Osteoblast (primary cell): ENCODE data around the gene SSX2IP. TPM values are rescaled to one million over a fixed set of nuclear protein-coding genes. Genes with fewer than 3 reads are reported as not detected.

Source experiments
- DNase-seq: peaks from one replicate; pipeline ENCODE4 v3.0.0; 2011; ENCODE audit warnings: low spot score, mixed read lengths; ENCODE audit not compliant: insufficient read length; ENCODE audit errors: missing footprints
- H2AFZ ChIP-seq: 2 replicates; pipeline ENCODE4 v1.6.0; 2011; ENCODE audit warnings: mild to moderate bottlenecking, low read length
- H3K27ac ChIP-seq: 2 replicates; pipeline ENCODE4 v1.5.1; 2011; ENCODE audit warnings: mild to moderate bottlenecking, low read depth, low read length, moderate library complexity
- H3K27me3 ChIP-seq: 2 replicates; pipeline ENCODE4 v1.6.0; 2012; ENCODE audit warnings: mild to moderate bottlenecking, control low read depth, inconsistent platforms, low read length, moderate library complexity; ENCODE audit not compliant: insufficient read depth
- H3K36me3 ChIP-seq: 2 replicates; pipeline ENCODE4 v1.5.1; 2011; ENCODE audit warnings: mild to moderate bottlenecking, low read length, control low read depth, moderate library complexity; ENCODE audit not compliant: insufficient read depth
- H3K4me1 ChIP-seq: 2 replicates; pipeline ENCODE4 v1.5.1; 2011; ENCODE audit warnings: mild to moderate bottlenecking, low read length, control low read depth, moderate library complexity; ENCODE audit not compliant: insufficient read depth
- H3K4me2 ChIP-seq: 2 replicates; pipeline ENCODE4 v1.6.0; 2011; ENCODE audit warnings: mild to moderate bottlenecking, low read length; ENCODE audit not compliant: insufficient read depth
- H3K4me3 ChIP-seq: fragments of 200-600 bp; sonication (generic); 3 replicates; pipeline ENCODE4 v1.5.1; 2012; ENCODE audit warnings: mild to moderate bottlenecking, low read length, inconsistent platforms; ENCODE audit not compliant: insufficient read depth
- H3K79me2 ChIP-seq: 2 replicates; pipeline ENCODE4 v1.6.0; 2012; ENCODE audit warnings: mild to moderate bottlenecking, low read length, control low read depth, inconsistent platforms; ENCODE audit not compliant: insufficient read depth
- H3K9me3 ChIP-seq: 2 replicates; pipeline ENCODE4 v1.5.1; 2011; ENCODE audit warnings: low read depth, low read length, control low read depth
- H4K20me1 ChIP-seq: 2 replicates; pipeline ENCODE4 v1.6.0; 2012; ENCODE audit warnings: mild to moderate bottlenecking, low read length, control low read depth; ENCODE audit not compliant: insufficient read depth
- total RNA-seq: library from RNA; depleted of rRNA; stranded (reverse); fragments of >200 nt; gene quantifications from 2 replicates; pipeline ENCODE4 v1.2.3, GENCODE V29; 2012
- TF ChIP-seq, protein P1 (sequence below): IDR thresholded peaks from 2 replicates; pipeline ENCODE4 v1.5.1; 2011; ENCODE audit warnings: mild to moderate bottlenecking, low read depth, low read length, moderate library complexity; ENCODE audit errors: extremely low read depth

The SSX2IP gene
- total RNA-seq, 1 donor = 10.9 TPM

DNA sequence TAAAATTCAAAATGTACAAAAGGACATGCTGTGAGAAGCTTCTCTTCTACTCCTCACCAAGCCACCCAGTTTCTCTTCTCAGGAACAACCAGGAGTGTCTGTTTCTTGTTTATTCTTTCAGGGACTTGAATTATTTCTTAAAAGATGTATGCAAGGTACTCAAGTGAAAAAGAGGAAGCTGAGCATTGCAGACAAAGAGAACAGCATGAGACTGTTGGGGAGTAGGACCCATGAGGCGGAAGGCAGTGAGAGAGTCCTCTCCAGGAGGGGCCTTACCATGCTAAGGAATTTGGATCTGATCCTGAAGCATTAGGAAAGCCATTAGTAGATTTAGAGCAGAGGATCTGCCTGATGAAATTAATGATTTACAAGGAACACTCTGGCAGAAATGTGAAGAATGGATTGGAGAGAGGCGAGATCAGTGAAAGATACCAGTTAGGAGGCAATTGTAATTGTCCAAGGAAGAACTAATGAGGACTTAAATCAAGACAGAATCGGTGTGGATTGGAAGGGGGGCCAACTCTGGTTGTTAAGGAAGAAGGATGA lies 14.7 kb upstream of the SSX2IP start:
- H3K4me3 ChIP-seq = no peak overlapping the region
- H3K27me3 ChIP-seq = no peaks in the 10 kb centered on the region
- no peaks in the 10 kb centered on the region for H3K79me2 ChIP-seq
- H2AFZ ChIP-seq = no peak overlapping the region
- H3K4me1 ChIP-seq = peaks cover 8% of the 10 kb centered on the region
- DNase-seq = no peak
- H3K36me3 ChIP-seq = no peaks in the 10 kb centered on the region
- H3K9me3 ChIP-seq = no peaks in the 10 kb centered on the region
- H4K20me1 ChIP-seq = no peaks in the 10 kb centered on the region
- no peak overlapping the region for H3K27ac ChIP-seq
- no peak overlapping the region for H3K4me2 ChIP-seq
- TF ChIP-seq, protein P1, sequence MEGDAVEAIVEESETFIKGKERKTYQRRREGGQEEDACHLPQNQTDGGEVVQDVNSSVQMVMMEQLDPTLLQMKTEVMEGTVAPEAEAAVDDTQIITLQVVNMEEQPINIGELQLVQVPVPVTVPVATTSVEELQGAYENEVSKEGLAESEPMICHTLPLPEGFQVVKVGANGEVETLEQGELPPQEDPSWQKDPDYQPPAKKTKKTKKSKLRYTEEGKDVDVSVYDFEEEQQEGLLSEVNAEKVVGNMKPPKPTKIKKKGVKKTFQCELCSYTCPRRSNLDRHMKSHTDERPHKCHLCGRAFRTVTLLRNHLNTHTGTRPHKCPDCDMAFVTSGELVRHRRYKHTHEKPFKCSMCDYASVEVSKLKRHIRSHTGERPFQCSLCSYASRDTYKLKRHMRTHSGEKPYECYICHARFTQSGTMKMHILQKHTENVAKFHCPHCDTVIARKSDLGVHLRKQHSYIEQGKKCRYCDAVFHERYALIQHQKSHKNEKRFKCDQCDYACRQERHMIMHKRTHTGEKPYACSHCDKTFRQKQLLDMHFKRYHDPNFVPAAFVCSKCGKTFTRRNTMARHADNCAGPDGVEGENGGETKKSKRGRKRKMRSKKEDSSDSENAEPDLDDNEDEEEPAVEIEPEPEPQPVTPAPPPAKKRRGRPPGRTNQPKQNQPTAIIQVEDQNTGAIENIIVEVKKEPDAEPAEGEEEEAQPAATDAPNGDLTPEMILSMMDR = no peak

DNA sequence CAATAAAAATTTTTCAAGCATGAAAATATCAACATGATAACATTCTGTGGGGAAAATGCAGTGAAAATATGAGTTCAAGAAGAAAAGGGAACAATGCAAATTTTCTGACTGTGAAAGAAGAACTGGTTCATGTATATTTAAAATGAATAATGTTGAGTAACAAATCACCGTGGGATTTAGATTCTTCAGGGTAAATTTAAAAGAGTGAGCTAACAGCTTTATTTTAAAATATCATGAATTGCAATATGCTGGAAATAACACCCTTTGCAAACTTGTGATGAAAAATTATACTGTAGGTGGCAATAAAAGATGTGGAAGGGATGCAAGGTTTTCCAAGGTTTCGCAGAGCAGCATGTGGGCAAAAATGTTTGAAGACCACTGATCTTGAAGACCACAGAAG lies 13.2 kb upstream of the SSX2IP start:
- no peaks in the 10 kb centered on the region for H3K36me3 ChIP-seq
- no peak overlapping the region for H3K27ac ChIP-seq
- no peak for DNase-seq
- H3K4me2 ChIP-seq = no peak overlapping the region
- H4K20me1 ChIP-seq = no peaks in the 10 kb centered on the region
- H3K79me2 ChIP-seq = no peaks in the 10 kb centered on the region
- H3K4me3 ChIP-seq = no peak overlapping the region
- TF ChIP-seq, protein P1 = no peak
- no peaks in the 10 kb centered on the region for H3K9me3 ChIP-seq
- H3K27me3 ChIP-seq = no peaks in the 10 kb centered on the region
- H3K4me1 ChIP-seq = peaks cover 20% of the 10 kb centered on the region
- H2AFZ ChIP-seq = no peak overlapping the region

DNA sequence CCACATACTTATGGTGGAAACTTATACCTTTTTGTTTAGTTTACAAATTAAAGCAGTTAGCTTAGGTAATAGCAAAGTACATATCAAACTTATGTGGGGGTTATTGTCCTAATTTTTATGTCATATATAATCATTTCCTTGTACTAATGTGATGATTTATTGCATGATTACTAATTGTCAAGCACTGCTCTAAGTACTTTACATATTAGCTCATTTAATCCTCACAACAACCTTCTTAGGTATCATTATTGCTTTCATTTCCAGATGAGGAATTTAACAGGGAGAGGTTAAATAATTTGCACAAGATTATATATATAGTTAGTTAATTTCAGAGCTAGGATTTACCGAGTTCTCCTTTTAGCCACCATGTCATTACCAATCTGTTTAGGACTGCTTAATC lies 11.9 kb upstream of the SSX2IP start:
- Histone ChIP-seq H3K4me1 (peaks cover 27% of the 10 kb centered on the region), H3K4me3 (no peak overlapping the region), H3K9me3 (no peaks in the 10 kb centered on the region), H3K27ac (no peak overlapping the region), H3K4me2 (no peak overlapping the region), H2AFZ (no peak overlapping the region), H3K27me3 (no peaks in the 10 kb centered on the region), H3K36me3 (no peaks in the 10 kb centered on the region), H4K20me1 (no peaks in the 10 kb centered on the region), H3K79me2 (no peaks in the 10 kb centered on the region)
- no peak for DNase-seq
- TF ChIP-seq, protein P1 = no peak

DNA sequence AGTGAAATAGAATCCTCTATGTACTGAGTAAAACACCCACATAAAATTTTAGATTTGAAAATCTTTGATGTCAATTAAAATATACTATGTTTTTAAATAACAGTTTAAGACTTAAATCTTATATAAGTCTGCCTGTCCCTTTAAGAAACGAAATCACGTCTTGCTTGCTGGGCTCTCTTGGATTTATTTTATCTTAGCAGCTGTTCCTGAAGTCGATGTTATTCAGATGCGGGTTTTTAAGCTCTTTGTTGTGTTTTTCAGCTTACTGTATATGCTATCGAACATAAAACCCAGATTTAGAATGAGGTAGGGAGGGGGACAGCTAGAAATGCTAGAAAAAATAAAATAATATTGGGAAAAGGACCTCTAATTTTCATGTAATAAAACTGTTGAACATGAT lies 11.1 kb upstream of the SSX2IP start:
- H3K9me3 ChIP-seq = no peaks in the 10 kb centered on the region
- peaks cover 27% of the 10 kb centered on the region for H3K4me1 ChIP-seq
- H3K4me2 ChIP-seq = peak overlapping the region; percentile 63
- H3K36me3 ChIP-seq = no peaks in the 10 kb centered on the region
- no peaks in the 10 kb centered on the region for H3K79me2 ChIP-seq
- no peak overlapping the region for H3K4me3 ChIP-seq
- H3K27me3 ChIP-seq = no peaks in the 10 kb centered on the region
- no peaks in the 10 kb centered on the region for H4K20me1 ChIP-seq
- DNase-seq = no peak
- peak overlapping the region; percentile 59 for H2AFZ ChIP-seq
- TF ChIP-seq, protein P1 = no peak
- no peak overlapping the region for H3K27ac ChIP-seq
